GM19438 (cell line): Measurements from ENCODE around the gene ANG.
"Not testable (repeated sequence)": the region's sequence is repeated elsewhere in the genome, so short reads cannot be mapped to it uniquely, and the experiment has no call there.

ENCODE experiments used
- ATAC-seq: cut with Tn5 transposase; IDR thresholded peaks from one replicate; pipeline ENCODE4 v1.9.1; 2021; ENCODE audit warnings: low read depth; ENCODE audit not compliant: unreplicated experiment

ANG gene

GRCh38 chr14:20696764-20697163 is 8.2 kb downstream of the ANG start:
- ATAC-seq: no peak

- ATAC-seq: no peak
These were observed 8.9 kb downstream of the ANG start for GRCh38 chr14:20697273-20698017.

- no peak for ATAC-seq
These were observed 9.4 kb downstream of the ANG start for GRCh38 chr14:20698018-20698329.

DNA sequence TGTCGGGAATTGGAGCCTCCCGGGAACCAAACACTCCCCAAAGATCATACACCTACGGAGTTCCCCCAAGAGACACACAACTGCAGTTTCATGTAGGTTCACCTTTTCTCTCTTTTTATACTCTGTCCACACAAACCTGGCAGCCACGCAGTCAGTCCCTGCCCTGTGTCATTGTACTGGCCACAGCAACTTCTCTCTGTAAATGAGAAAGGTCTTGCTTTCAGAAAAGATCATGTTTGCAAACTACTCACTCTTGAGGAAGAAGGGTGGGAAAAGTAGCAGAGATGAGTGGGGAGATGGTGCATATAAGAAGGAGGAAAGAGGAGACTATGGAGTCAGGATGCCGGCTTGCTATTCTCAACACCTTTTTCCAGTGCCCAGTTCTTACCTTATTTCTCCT is 10.4 kb downstream of the ANG start:
- no peak for ATAC-seq

- ATAC-seq: no peak
These were observed 11.4 kb downstream of the ANG start for GRCh38 chr14:20699931-20700330.

DNA sequence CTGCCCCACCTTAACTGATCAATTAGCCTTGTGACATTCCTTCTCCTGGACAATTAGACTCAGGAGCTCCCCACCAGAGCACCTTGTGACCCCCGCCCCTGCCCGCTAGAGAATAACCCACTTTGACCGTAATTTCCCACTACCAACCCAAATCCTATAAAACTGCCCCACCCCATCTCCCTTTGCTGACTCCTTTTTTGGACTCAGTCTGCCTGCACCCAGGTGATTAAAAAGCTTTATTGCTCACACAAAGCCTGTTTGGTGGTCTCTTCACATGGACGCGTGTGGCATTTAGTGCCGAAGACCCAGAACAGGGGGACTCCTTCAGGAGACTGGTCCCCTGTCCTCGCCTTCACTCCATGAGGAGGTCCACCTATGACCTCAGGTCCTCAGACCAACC is 12.4 kb downstream of the ANG start:
- ATAC-seq: not testable (repeated sequence)

DNA sequence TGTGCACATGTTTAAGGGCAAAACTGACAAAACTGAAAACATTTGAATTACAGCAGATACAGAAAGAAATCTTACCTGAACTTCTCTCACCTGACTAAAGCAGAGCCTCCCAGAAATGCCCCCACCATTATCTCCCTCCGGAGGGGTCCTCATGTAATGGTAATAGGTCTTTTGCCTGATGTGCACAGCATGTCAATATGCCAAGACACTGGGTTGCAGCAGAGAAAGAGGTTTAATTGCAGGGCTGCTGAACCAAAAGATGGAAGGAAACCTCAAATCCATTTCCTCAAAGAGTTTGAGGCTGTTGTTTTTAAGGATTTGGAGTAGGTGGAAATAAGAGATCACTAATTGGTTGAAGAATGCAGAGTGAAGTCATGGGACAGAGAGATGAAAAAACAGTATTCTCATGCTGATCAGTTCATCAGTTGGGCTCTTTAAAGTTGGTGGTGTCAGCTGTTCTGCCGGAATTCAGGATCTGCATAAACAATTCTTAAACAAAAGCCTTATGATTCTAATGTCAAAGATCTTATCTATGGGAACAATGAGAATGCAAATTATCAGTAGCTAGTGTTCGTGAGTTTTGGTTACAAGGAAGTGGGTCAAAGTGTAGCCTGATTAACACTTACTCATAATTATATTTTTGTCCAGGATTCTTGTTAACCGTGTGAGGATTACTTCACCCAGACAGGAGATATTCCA is 18.2 kb downstream of the ANG start:
- no peak for ATAC-seq

DNA sequence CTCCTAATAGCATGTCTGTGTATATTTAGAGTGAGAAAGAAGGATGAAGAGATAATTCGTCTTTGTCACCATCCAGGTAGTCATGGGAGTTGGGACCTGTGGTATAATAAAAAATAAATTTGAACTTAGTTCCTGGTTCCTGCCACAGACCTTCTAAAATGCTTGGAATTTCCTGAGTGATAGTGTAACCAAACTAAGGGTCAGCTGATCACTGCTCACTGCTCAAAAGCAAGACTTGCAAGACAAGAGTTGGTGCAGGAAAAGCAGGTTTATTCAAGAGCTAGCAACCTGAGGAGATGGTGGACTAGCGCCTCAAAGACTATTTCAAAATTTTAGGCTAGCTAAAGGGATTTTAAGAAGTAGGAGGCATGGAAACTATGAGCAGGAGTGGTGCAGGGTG is 19.1 kb downstream of the ANG start:
- no peak for ATAC-seq

DNA sequence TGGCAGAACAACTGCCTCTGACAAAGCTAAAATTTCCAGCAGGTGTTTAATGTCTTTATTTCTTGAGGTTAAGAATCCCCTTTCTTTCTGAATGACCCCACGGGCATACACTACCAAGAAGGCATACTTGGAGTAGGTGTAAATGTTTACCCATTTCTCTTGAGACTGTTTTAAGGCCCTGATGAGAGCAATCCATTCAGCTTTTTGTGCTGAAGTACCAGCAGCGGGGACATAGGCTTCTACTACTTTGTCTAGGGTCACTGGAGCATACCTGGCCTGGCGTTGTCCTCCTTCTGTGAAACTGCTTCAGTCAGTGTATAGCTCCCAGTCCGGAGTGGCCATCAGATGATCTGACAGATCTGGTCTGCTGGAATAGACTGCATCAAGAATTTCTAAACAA is 22.7 kb downstream of the ANG start:
- ATAC-seq: no peak

GRCh38 chr14:20711685-20712084 is 23.1 kb downstream of the ANG start:
- no peak for ATAC-seq

DNA sequence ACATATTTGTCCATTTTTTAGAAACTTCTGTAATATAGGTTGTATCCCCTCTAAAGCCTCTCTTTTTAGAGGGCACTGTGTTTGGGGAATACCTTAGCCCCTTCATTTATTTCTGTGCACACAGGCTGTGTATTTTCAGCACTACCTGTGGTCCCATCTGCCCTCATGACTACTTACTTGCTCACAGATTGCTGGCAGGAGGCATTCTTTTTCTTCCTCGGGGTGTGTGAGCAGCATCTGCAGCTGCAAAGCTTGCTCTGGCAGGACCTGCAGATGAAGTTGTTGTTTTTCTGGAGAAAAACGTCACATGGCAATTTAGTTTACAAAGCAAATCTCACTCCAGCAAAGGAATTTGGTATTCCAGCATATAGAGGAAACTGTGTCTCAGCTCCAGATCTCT is 24.3 kb downstream of the ANG start:
- no peak for ATAC-seq

GRCh38 chr14:20714593-20715250 is 26.2 kb downstream of the ANG start:
- no peak for ATAC-seq

DNA sequence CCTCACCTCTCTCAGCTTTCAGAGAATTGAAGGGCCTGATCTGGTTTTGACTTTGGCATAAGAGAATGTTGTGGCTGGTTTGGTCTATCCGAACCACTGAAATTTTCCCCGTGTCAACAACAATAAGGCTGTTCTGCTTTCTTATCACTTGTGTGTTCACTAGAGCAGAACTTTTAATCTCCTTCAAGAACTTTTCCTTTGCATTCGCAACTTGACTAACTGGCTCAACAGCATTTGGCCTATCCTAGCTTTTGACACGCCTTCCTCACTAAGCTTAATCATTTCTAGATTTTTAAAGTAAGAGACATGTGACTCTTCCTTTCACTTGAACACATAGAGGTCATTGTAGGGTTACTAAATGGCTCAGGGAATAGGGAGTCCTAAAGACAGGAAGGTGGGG is 31.2 kb downstream of the ANG start:
- ATAC-seq: no peak

- no peak for ATAC-seq
These were observed 32.2 kb downstream of the ANG start for GRCh38 chr14:20720741-20721140.

GRCh38 chr14:20722016-20722415 is 33.5 kb downstream of the ANG start:
- ATAC-seq: no peak

- ATAC-seq: no peak
These were observed 34.9 kb downstream of the ANG start for GRCh38 chr14:20723488-20723887.

GRCh38 chr14:20726121-20726520 is 37.6 kb downstream of the ANG start:
- ATAC-seq: not testable (repeated sequence)

- no peak for ATAC-seq
These were observed 38.0 kb downstream of the ANG start for GRCh38 chr14:20726531-20726930.

GRCh38 chr14:20730891-20731290 is 42.3 kb downstream of the ANG start:
- ATAC-seq: no peak

DNA sequence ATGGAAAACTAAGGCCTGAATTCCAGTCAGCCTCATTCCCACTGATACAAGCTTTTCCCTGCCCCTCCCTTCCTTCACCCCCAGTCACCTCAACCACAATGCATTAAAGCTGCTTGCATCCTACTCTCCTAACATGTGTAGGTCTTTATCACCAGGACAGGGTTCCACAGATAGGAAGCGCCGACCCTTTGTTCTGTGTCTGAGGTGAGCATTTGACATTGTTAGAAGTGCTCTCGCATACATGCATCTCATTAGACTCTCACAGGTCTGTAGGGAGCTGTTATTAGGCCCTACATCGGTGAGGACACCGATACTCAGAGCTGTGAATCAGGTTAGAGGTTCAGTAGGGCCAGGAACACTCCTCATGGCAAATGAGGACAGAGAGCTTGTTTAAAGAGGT is 43.9 kb downstream of the ANG start:
- no peak for ATAC-seq

GRCh38 chr14:20732979-20733635 is 44.5 kb downstream of the ANG start:
- no peak for ATAC-seq
